ENCODE data around the gene ATP1A4.

The ATP1A4 gene

GRCh38 chr1:160112357-160112756 lies 39.0 kb upstream of the ATP1A4 start:
- no peaks in the 10 kb centered on the region for H3K4me1 ChIP-seq (ENCODE audit: control insufficient read depth, insufficient read depth, low read length, poor library complexity, severe bottlenecking)
- no peak for DNase-seq
- no peaks in the 10 kb centered on the region for H3K27me3 ChIP-seq (replicated peaks; ENCODE audit: control insufficient read depth, insufficient read depth, low read length, poor library complexity, severe bottlenecking)
- no peaks in the 10 kb centered on the region for H3K36me3 ChIP-seq (ENCODE audit: control insufficient read depth, insufficient read depth, low read length)
- no peaks in the 10 kb centered on the region for H3K9me3 ChIP-seq (ENCODE audit: control insufficient read depth, low read length)
- H3K4me3 ChIP-seq (ENCODE audit: insufficient read depth, low read depth, low read length, poor library complexity, severe bottlenecking), result no peak overlapping the region
- H3K27ac ChIP-seq (ENCODE audit: insufficient read depth, low read length, poor library complexity, severe bottlenecking), result no peak overlapping the region

GRCh38 chr1:160113407-160113806 lies 38.0 kb upstream of the ATP1A4 start:
- no peak overlapping the region for H3K27ac ChIP-seq (ENCODE audit: insufficient read depth, low read length, poor library complexity, severe bottlenecking)
- H3K36me3 ChIP-seq (ENCODE audit: control insufficient read depth, insufficient read depth, low read length), result no peaks in the 10 kb centered on the region
- DNase-seq, result no peak
- no peaks in the 10 kb centered on the region for H3K27me3 ChIP-seq (replicated peaks; ENCODE audit: control insufficient read depth, insufficient read depth, low read length, poor library complexity, severe bottlenecking)
- no peaks in the 10 kb centered on the region for H3K4me1 ChIP-seq (ENCODE audit: control insufficient read depth, insufficient read depth, low read length, poor library complexity, severe bottlenecking)
- H3K9me3 ChIP-seq (ENCODE audit: control insufficient read depth, low read length), result no peaks in the 10 kb centered on the region
- H3K4me3 ChIP-seq (ENCODE audit: insufficient read depth, low read depth, low read length, poor library complexity, severe bottlenecking), result no peak overlapping the region

GRCh38 chr1:160114085-160114484 lies 37.3 kb upstream of the ATP1A4 start:
- no peak overlapping the region for H3K27ac ChIP-seq (ENCODE audit: insufficient read depth, low read length, poor library complexity, severe bottlenecking)
- H3K4me3 ChIP-seq (ENCODE audit: insufficient read depth, low read depth, low read length, poor library complexity, severe bottlenecking), result no peak overlapping the region
- DNase-seq, result no peak
- H3K36me3 ChIP-seq (ENCODE audit: control insufficient read depth, insufficient read depth, low read length), result no peaks in the 10 kb centered on the region
- no peaks in the 10 kb centered on the region for H3K27me3 ChIP-seq (replicated peaks; ENCODE audit: control insufficient read depth, insufficient read depth, low read length, poor library complexity, severe bottlenecking)
- H3K4me1 ChIP-seq (ENCODE audit: control insufficient read depth, insufficient read depth, low read length, poor library complexity, severe bottlenecking), result no peaks in the 10 kb centered on the region
- H3K9me3 ChIP-seq (ENCODE audit: control insufficient read depth, low read length), result no peaks in the 10 kb centered on the region

DNA sequence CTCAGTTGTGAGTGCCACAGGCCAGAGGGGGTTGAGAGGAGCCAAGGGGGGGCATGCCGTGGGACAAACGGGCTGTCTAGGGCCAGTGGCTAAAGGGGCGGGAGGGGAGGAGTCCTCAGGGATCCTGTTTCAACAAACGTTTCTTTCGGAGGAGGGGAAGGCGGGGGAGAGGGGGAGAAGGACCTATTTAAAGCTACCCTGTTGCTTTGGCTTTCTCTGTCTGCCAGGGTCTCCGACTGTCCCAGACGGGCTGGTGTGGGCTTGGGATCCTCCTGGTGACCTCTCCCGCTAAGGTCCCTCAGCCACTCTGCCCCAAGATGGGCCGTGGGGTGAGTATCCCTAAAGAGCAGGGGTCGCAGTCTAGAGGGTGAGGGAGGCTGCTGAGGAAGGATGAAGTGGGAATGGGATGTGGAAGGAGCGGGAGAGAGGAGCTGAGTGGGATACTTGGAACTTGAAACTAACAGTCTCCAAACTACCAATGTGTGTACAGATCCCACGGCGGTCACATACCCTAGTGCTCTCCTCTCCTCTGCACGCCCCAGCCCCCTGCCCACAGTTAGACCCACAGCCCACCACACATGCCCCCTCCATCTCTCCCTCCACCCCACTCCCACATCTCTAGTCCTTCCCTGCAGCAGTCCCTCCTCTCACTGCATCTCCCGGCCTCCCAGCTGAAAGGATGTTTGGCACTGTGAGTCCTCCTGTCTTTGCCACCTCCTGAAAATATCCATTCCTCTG lies 35.7 kb upstream of the ATP1A4 start, which contains the start of gene ATP1A2:
ATP1A2 (plus strand) TSS at position 215 of the 738 bp plus-strand sequence; CDS start at position 318, 103 bp downstream.
- Histone ChIP-seq H3K36me3 (ENCODE audit: control insufficient read depth, insufficient read depth, low read length) (no peaks in the 10 kb centered on the region), H3K9me3 (ENCODE audit: control insufficient read depth, low read length) (no peaks in the 10 kb centered on the region), H3K27ac (ENCODE audit: insufficient read depth, low read length, poor library complexity, severe bottlenecking) (no peak within 1 kb of the TSS), H3K4me1 (ENCODE audit: control insufficient read depth, insufficient read depth, low read length, poor library complexity, severe bottlenecking) (no peaks in the 10 kb centered on the region), H3K27me3 (replicated peaks; ENCODE audit: control insufficient read depth, insufficient read depth, low read length, poor library complexity, severe bottlenecking) (no peaks in the 10 kb centered on the region), H3K4me3 (ENCODE audit: insufficient read depth, low read depth, low read length, poor library complexity, severe bottlenecking) (no peak within 1 kb of the TSS)
- DNase-seq, result no peak

DNA sequence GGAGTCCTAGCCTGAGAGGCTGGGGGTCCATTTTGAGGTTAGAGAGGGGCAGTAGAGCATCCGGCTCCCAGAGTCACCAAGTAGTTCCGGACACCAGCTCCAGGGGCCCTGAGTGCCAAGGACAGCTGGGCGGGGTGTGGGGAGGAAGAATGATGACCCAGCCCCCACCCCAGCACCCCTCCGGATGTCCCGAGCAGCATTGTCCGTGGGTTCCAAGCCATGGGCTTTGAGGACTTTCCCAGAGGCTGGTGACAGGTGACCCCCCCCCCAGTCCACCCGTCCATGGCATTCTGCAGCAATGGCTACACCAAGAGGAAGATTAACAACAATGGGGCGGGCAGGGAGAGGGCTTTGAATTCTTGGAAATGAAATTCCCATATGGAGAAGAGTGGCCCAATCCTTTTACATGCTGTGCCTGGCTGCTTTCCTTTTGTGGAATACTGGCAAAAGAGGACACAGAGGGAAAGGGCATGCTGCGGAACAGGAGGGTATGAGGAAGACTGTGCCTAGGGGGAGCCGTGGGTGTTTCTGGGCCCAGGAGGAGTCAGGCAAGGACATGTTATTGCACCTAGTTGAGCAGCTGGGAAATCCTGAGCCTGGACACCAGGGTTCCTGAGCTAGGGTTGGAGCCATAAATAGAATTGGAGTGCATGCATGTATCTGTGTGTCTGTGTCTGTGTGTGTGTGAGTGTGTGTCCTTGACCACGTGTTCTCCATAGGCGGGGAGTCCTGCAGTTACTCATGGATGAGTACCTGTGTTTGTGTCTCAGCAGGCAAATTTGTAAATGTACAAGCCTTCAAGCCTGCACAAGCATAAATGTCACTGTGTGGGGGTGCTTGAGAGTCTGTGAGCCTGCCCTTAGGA lies 34.9 kb upstream of the ATP1A4 start:
- no peak for DNase-seq

DNA sequence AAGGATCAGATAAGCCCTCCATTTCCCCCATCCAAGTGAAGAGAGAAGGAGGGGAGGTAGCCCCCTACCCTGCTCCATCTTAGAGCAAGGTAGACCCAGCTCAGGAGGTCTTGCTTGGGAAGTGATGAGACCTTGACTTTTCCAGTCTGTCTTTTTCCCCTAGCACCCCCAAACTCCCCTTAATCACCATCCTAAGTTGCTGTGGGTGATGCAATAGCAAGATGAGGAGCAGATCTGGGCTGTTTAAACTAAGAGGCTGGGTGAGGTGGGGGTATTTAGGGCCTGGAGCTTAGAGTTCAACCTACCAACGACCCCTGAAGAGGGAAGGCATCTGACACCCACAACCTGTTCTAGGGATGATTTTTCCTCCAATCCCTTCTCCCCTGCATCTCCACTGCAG lies 34.1 kb upstream of the ATP1A4 start:
- no peaks in the 10 kb centered on the region for H3K27me3 ChIP-seq (replicated peaks; ENCODE audit: control insufficient read depth, insufficient read depth, low read length, poor library complexity, severe bottlenecking)
- no peak overlapping the region for H3K4me3 ChIP-seq (ENCODE audit: insufficient read depth, low read depth, low read length, poor library complexity, severe bottlenecking)
- no peaks in the 10 kb centered on the region for H3K4me1 ChIP-seq (ENCODE audit: control insufficient read depth, insufficient read depth, low read length, poor library complexity, severe bottlenecking)
- H3K27ac ChIP-seq (ENCODE audit: insufficient read depth, low read length, poor library complexity, severe bottlenecking), result no peak overlapping the region
- H3K36me3 ChIP-seq (ENCODE audit: control insufficient read depth, insufficient read depth, low read length), result no peaks in the 10 kb centered on the region
- no peak for DNase-seq
- H3K9me3 ChIP-seq (ENCODE audit: control insufficient read depth, low read length), result no peaks in the 10 kb centered on the region

More for the DNA sequence above, 34.9 kb upstream of the ATP1A4 start:
- H3K36me3 ChIP-seq (ENCODE audit: control insufficient read depth, insufficient read depth, low read length), result no peaks in the 10 kb centered on the region
- H3K4me1 ChIP-seq (ENCODE audit: control insufficient read depth, insufficient read depth, low read length, poor library complexity, severe bottlenecking), result no peaks in the 10 kb centered on the region
- H3K27me3 ChIP-seq (replicated peaks; ENCODE audit: control insufficient read depth, insufficient read depth, low read length, poor library complexity, severe bottlenecking), result no peaks in the 10 kb centered on the region
- no peaks in the 10 kb centered on the region for H3K9me3 ChIP-seq (ENCODE audit: control insufficient read depth, low read length)
- no peak overlapping the region for H3K4me3 ChIP-seq (ENCODE audit: insufficient read depth, low read depth, low read length, poor library complexity, severe bottlenecking)
- no peak overlapping the region for H3K27ac ChIP-seq (ENCODE audit: insufficient read depth, low read length, poor library complexity, severe bottlenecking)

DNA sequence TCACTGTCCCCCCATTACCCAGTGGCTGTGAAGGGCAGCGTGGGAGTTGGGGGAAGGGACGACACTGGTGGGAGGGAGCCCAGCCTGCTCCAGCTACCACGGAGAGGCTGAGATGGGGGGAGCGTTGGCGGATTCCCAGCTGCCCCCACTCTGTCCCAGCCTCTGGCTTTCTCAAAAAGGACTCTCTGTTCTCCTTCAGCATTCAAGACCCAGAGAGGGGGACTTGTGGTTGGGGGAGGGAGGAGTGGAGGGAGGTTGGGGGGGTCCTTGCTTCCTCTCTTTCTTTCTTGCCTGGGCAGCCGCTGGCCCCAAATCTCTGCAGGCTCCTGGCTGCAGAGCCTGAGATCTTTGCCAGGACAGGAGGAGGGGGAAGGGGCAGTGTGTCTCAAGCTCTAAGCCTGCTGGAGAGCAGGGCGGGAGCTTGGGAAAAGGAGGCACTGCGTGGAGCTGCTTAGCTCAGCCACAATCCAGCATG lies 33.7 kb upstream of the ATP1A4 start:
- Histone ChIP-seq H3K4me1 (ENCODE audit: control insufficient read depth, insufficient read depth, low read length, poor library complexity, severe bottlenecking) (no peaks in the 10 kb centered on the region), H3K27me3 (replicated peaks; ENCODE audit: control insufficient read depth, insufficient read depth, low read length, poor library complexity, severe bottlenecking) (no peaks in the 10 kb centered on the region), H3K27ac (ENCODE audit: insufficient read depth, low read length, poor library complexity, severe bottlenecking) (no peak overlapping the region), H3K9me3 (ENCODE audit: control insufficient read depth, low read length) (no peaks in the 10 kb centered on the region), H3K36me3 (ENCODE audit: control insufficient read depth, insufficient read depth, low read length) (no peaks in the 10 kb centered on the region), H3K4me3 (ENCODE audit: insufficient read depth, low read depth, low read length, poor library complexity, severe bottlenecking) (no peak overlapping the region)
- DNase-seq, result no peak

GRCh38 chr1:160118928-160119327 lies 32.5 kb upstream of the ATP1A4 start:
- Histone ChIP-seq H3K27me3 (replicated peaks; ENCODE audit: control insufficient read depth, insufficient read depth, low read length, poor library complexity, severe bottlenecking) (no peaks in the 10 kb centered on the region), H3K4me1 (ENCODE audit: control insufficient read depth, insufficient read depth, low read length, poor library complexity, severe bottlenecking) (no peaks in the 10 kb centered on the region), H3K36me3 (ENCODE audit: control insufficient read depth, insufficient read depth, low read length) (no peaks in the 10 kb centered on the region), H3K9me3 (ENCODE audit: control insufficient read depth, low read length) (no peaks in the 10 kb centered on the region), H3K27ac (ENCODE audit: insufficient read depth, low read length, poor library complexity, severe bottlenecking) (no peak overlapping the region), H3K4me3 (ENCODE audit: insufficient read depth, low read depth, low read length, poor library complexity, severe bottlenecking) (no peak overlapping the region)
- no peak for DNase-seq

- no peak overlapping the region for H3K27ac ChIP-seq (ENCODE audit: insufficient read depth, low read length, poor library complexity, severe bottlenecking)
- H3K9me3 ChIP-seq (ENCODE audit: control insufficient read depth, low read length), result no peaks in the 10 kb centered on the region
- H3K27me3 ChIP-seq (replicated peaks; ENCODE audit: control insufficient read depth, insufficient read depth, low read length, poor library complexity, severe bottlenecking), result no peaks in the 10 kb centered on the region
- no peak for DNase-seq
- no peak overlapping the region for H3K4me3 ChIP-seq (ENCODE audit: insufficient read depth, low read depth, low read length, poor library complexity, severe bottlenecking)
- H3K4me1 ChIP-seq (ENCODE audit: control insufficient read depth, insufficient read depth, low read length, poor library complexity, severe bottlenecking), result no peaks in the 10 kb centered on the region
- no peaks in the 10 kb centered on the region for H3K36me3 ChIP-seq (ENCODE audit: control insufficient read depth, insufficient read depth, low read length)
Observed at GRCh38 chr1:160120797-160121196, 30.6 kb upstream of the ATP1A4 start.

- H3K27me3 ChIP-seq (replicated peaks; ENCODE audit: control insufficient read depth, insufficient read depth, low read length, poor library complexity, severe bottlenecking), result no peaks in the 10 kb centered on the region
- no peak for DNase-seq
- no peaks in the 10 kb centered on the region for H3K4me1 ChIP-seq (ENCODE audit: control insufficient read depth, insufficient read depth, low read length, poor library complexity, severe bottlenecking)
- H3K9me3 ChIP-seq (ENCODE audit: control insufficient read depth, low read length), result no peaks in the 10 kb centered on the region
- no peak overlapping the region for H3K4me3 ChIP-seq (ENCODE audit: insufficient read depth, low read depth, low read length, poor library complexity, severe bottlenecking)
- no peaks in the 10 kb centered on the region for H3K36me3 ChIP-seq (ENCODE audit: control insufficient read depth, insufficient read depth, low read length)
- H3K27ac ChIP-seq (ENCODE audit: insufficient read depth, low read length, poor library complexity, severe bottlenecking), result no peak overlapping the region
Observed at GRCh38 chr1:160121388-160121787, 30.0 kb upstream of the ATP1A4 start.

All from effector memory CD4-positive, alpha-beta T cell (primary cell).